Muscle of arm (tissue), 12 donors: ENCODE data around the gene HOXB3. TPM values are rescaled to one million over a fixed set of nuclear protein-coding genes. Genes with fewer than 3 reads are reported as not detected.

ENCODE experiments used
- DNase-seq: peaks from one replicate; pipeline ENCODE4 v3.0.0-alpha.2; 2013
- polyA plus RNA-seq, 12 donors: library from polyadenylated mRNA; unstranded; fragments of 120-200 nt; gene quantifications; one replicate each; pipeline ENCODE4 v1.2.1, GENCODE V29; 2013; ENCODE audit not compliant: insufficient read length in 12 of 12

HOXB3 gene
- polyA plus RNA-seq, 12 donors: 4.0 to 42.9 (median 13.4) TPM; not detected in 1

DNA sequence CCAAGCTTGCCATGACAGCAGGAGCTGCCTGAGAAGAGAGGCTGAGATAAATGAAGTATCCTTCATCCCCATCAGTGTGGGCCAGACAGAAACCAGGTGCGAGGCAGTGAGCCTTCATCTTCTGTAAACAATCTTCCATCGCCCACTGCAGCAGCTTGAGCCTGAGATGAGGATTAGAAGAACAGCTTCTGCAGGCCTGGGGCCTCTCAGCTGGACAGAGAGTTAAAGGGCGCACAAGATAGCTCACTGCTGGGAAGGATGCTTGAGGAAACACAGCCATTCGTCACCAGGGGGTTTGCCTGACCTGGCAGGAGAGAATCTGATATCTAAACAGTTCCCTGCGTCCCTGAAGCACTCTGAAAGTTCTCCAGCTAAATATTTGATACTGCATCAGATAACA, 86.3 kb downstream of the HOXB3 start:
- DNase-seq: no peak

DNA sequence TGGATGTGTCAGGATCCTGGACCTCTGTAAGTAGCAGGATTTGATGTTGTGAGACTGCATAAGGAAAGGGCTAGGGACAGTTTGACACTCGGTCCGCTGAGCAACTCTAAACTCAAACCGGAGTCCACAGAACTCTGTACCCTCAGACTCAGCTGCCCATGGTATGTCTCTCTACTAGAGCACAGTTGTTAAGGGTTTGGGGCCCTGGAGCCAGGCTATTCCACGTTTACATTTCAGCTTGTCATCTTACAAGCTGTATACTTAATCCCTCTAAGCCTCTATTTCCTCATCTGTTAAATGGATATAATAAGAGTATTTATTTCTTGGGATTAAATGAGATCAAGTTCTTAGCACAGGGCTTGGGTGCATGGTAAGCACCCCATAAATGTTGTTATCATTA, 87.1 kb downstream of the HOXB3 start:
- no peak for DNase-seq

DNA sequence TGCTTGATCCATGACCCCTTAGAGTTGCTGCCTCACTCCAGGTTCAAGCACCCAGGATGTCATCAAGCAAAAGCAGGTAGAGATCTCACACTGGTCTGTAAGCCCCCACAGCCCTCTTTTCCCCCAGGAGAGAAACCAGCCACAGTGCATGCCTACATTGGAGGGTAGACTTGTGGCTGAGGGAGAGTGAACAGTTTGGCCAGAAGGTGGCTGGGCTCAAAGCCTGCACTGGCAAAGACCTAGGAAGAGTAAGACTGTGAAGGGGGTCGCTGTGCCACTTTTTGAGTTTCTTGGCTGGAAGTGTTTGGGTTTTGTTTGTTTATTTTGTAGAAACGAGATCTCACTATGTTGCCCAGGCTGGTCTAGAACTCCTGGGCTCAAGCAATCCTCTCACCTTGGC, 87.7 kb downstream of the HOXB3 start:
- no peak for DNase-seq

DNA sequence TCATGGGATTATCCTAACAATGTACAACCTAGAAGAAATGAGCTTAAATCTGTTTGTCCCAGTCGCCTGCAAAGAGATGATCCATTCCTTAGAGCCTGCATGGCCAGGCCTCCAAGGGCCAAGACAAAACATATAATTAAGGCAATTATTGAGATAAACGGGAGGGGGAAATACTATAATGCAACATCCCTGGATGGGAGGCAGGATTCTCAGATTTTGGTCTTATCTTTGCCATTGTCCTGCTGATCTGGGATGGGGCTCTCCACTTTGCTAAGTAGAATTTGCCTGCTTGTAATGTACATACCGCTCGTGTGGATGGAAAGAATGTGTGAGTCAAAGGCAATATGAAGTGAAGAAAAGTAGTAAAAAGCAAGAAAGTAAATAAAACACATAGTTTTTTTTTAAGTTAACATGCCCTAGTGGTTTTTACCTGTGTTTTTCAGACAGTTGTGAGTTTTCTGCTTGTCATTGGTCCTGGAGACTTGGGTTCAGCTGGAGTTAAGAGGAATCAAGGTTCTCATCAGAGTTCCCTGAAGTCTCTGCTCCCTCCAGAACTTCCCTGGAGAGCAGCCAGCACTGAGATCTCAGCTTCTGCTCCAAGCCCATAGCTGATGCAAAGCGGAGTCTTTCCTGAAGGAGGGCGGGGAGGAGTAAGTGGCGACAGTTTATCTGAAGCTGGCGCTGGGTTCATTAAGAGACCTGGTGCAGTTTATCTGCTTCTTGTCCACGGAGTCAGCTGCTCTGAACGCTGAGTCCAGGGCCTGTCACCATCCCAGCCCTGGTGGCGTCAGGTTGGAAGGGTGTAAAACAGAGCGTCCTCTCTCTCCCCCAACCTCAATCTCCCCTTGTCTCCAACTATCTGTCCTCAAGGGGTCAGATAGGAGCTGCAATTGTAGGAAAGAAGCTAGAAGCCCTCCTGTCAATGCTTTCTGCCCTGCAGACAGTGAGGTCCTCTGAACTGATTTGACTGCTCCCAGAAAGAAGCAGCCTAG, 89.3 kb downstream of the HOXB3 start:
- peak; percentile 26 for DNase-seq

DNA sequence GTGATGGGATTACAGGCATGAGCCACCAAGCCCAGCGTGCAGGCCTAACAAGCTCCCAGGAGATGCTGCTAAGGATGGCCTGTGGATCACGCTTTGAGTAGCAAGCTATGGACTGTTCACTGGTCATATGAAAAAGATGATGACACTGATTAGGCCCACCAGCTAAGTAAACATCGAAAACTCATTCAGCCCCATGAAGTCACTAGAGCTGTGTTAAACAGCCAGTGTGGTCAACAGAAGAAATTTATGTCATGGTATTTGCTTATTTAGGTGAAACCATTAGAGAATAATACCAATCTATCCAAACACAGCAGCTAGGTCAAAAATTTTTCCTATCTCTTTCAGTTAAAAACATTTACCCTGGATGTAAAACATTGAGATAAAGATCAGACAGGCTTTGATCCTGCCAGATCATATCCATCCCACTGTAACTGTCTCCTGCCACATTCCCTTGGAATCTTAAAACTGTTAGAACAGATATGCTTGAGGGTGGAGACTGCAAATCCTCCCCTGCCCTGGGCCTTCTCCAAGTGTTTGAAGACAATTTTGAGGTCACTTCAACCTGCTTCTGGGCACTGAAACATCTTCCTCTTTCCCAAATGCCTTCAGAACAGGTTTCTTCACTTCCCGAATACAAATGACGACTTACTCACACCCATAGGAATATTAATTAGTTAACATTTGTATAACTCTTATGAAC, 90.2 kb downstream of the HOXB3 start:
- DNase-seq: no peak

DNA sequence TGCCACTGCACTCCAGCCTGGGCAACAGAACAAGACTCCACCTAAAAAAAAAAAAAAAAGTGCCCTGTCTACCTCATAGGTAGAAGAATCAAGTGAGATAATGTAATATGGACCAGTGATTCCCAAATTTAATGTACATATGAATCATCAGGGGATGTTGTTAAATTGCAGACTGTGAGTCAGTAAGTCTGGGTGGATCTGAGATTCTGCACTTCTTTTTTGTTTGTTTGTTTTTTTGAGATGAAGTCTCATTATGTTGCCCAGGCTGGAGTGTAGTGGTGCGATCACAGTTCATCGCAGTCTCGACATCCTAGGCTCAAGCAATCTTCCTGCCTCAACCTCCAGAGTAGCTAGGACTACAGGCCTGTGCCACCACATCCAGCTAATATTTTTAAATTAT, 90.8 kb downstream of the HOXB3 start:
- DNase-seq: no peak

Other genes starting within 250 kb of the HOXB3 start
- gene SKAP1, start 160.0 kb downstream of the HOXB3 start, polyA plus RNA-seq: under 1 TPM in 9 of 12 donors, not detected in 3; 0.31 to 0.98 (median 0.48) TPM
- gene HOXB1, start 59.2 kb downstream of the HOXB3 start, polyA plus RNA-seq: not detected
- 10 to 100 TPM in 7 of 12 donors, 1 to 10 TPM in 4, not detected in 1; 5.5 to 16.3 (median 11.9) TPM for gene HOXB2, start 45.1 kb downstream of the HOXB3 start, polyA plus RNA-seq
- 1 to 10 TPM in 9 of 12 donors, under 1 TPM in 2, not detected in 1; 0.69 to 4.5 (median 2.2) TPM for gene HOXB4, start 11.9 kb downstream of the HOXB3 start, polyA plus RNA-seq
- gene HOXB5, start 3.5 kb upstream of the HOXB3 start, polyA plus RNA-seq: 10 to 100 TPM in 1 of 12 donors, 1 to 10 TPM in 4, under 1 TPM in 6, not detected in 1; 0.54 to 17.5 (median 0.93) TPM
- 1 to 10 TPM in 9 of 12 donors, under 1 TPM in 2, not detected in 1; 0.80 to 8.8 (median 1.4) TPM for gene HOXB6, start 14.7 kb upstream of the HOXB3 start, polyA plus RNA-seq
- gene HOXB7, start 20.8 kb upstream of the HOXB3 start, polyA plus RNA-seq: 10 to 100 TPM in 1 of 12 donors, 1 to 10 TPM in 10, not detected in 1; 1.5 to 12.5 (median 2.2) TPM
- 1 to 10 TPM in 2 of 12 donors, under 1 TPM in 7, not detected in 3; 0.07 to 1.9 (median 0.27) TPM for gene HOXB8, start 25.1 kb upstream of the HOXB3 start, polyA plus RNA-seq
- gene HOXB9, start 36.1 kb upstream of the HOXB3 start, polyA plus RNA-seq: under 1 TPM in 10 of 12 donors, not detected in 2; 0.09 to 0.77 (median 0.40) TPM
- gene PRAC1, start 132.3 kb upstream of the HOXB3 start, polyA plus RNA-seq: not detected
- gene PRAC2, start 132.9 kb upstream of the HOXB3 start, polyA plus RNA-seq: not detected
- gene HOXB13, start 138.5 kb upstream of the HOXB3 start, polyA plus RNA-seq: 1 to 10 TPM in 1 of 12 donors, under 1 TPM in 1, not detected in 10; 0.11 to 5.9 TPM
- under 1 TPM in 1 of 12 donors, not detected in 11; 0.14 TPM for gene TTLL6, start 227.0 kb upstream of the HOXB3 start, polyA plus RNA-seq
- gene CALCOCO2, start 240.8 kb upstream of the HOXB3 start, polyA plus RNA-seq: 10 to 100 TPM in 11 of 12 donors, not detected in 1; 39.9 to 73.3 (median 53.9) TPM